Cardiac muscle cell (in vitro differentiated cells and primary cell): Measurements from ENCODE around the gene SORCS3. TPM values are rescaled to one million over a fixed set of nuclear protein-coding genes. Genes with fewer than 3 reads are reported as not detected.

Experiments used
- DNase-seq, 2 donors: peaks; one replicate each; pipeline versions ENCODE4 v3.0.0 to v3.0.0-alpha.2; 2010 to 2017; ENCODE audit warnings: low read depth in 1 of 2, low spot score in 1 of 2
- H3K27ac ChIP-seq: fragments of 200-600 bp; sonication (generic); 2 replicates; pipeline ENCODE4 v1.5.1; 2016
- H3K27me3 ChIP-seq: fragments of 200-600 bp; sonication (generic); 2 replicates; pipeline ENCODE4 v1.6.0; 2016; ENCODE audit warnings: control low read depth
- H3K36me3 ChIP-seq: fragments of 200-600 bp; sonication (generic); 2 replicates; pipeline ENCODE4 v1.5.1; 2016; ENCODE audit warnings: control low read depth
- H3K4me1 ChIP-seq: fragments of 200-600 bp; sonication (generic); 2 replicates; pipeline ENCODE4 v1.8.1; 2017; ENCODE audit warnings: low read depth, mild to moderate bottlenecking, mixed run types
- H3K4me3 ChIP-seq: fragments of 200-600 bp; sonication (generic); 2 replicates; pipeline ENCODE4 v1.5.1; 2016; ENCODE audit warnings: mild to moderate bottlenecking
- H3K9me3 ChIP-seq: fragments of 200-600 bp; sonication (generic); 2 replicates; pipeline ENCODE4 v1.5.1; 2017; ENCODE audit warnings: low read depth, mild to moderate bottlenecking, control low read depth
- CTCF ChIP-seq: IDR thresholded peaks from 2 replicates; pipeline ENCODE4 v1.5.1; 2012; ENCODE audit warnings: low read depth, mild to moderate bottlenecking, low read length
- polyA plus RNA-seq: library from polyadenylated mRNA; unstranded; fragments of >200 nt; fragmentation: Nextera tagmentation; extraction: Ambion mirVana; gene quantifications from 2 replicates; pipeline ENCODE4 v1.2.1, GENCODE V29; 2016
- total RNA-seq: library from RNA; depleted of rRNA; stranded (reverse); fragments of >200 nt; gene quantifications from 2 replicates; pipeline ENCODE4 v1.2.3, GENCODE V29; 2016

SORCS3 gene
- total and polyA plus RNA-seq, 2 experiments from 2014 or later: 9.3 to 29.1 TPM

- Histone ChIP-seq H3K4me1 (no peaks in the 10 kb centered on the region), H3K9me3 (no peaks in the 10 kb centered on the region), H3K27me3 (no peaks in the 10 kb centered on the region), H3K36me3 (no peaks in the 10 kb centered on the region), H3K4me3 (no peak overlapping the region), H3K27ac (no peak overlapping the region)
- no peak for DNase-seq
- no peak for TF ChIP-seq CTCF
Measured at GRCh38 chr10:105148921-105149320, 507.8 kb downstream of the SORCS3 start.

- Histone ChIP-seq H3K4me1 (no peaks in the 10 kb centered on the region), H3K9me3 (no peaks in the 10 kb centered on the region), H3K27ac (no peak overlapping the region), H3K27me3 (no peaks in the 10 kb centered on the region), H3K36me3 (no peaks in the 10 kb centered on the region), H3K4me3 (no peak overlapping the region)
- DNase-seq: no peak
- TF ChIP-seq CTCF: no peak
Measured at GRCh38 chr10:105149371-105149891, 508.3 kb downstream of the SORCS3 start.

GRCh38 chr10:105150259-105150880 lies 509.3 kb downstream of the SORCS3 start:
- Histone ChIP-seq H3K27ac (no peak overlapping the region), H3K4me1 (no peaks in the 10 kb centered on the region), H3K36me3 (no peaks in the 10 kb centered on the region), H3K4me3 (no peak overlapping the region), H3K27me3 (no peaks in the 10 kb centered on the region), H3K9me3 (no peaks in the 10 kb centered on the region)
- no peak for TF ChIP-seq CTCF
- no peak for DNase-seq

- no peak for TF ChIP-seq CTCF
- no peaks in the 10 kb centered on the region for H3K27me3 ChIP-seq
- no peak overlapping the region for H3K4me3 ChIP-seq
Measured at GRCh38 chr10:105154736-105155135, 513.6 kb downstream of the SORCS3 start.

GRCh38 chr10:105159268-105159667 lies 518.2 kb downstream of the SORCS3 start:
- Histone ChIP-seq H3K4me1 (no peaks in the 10 kb centered on the region), H3K36me3 (no peaks in the 10 kb centered on the region), H3K27ac (no peak overlapping the region), H3K9me3 (no peaks in the 10 kb centered on the region), H3K4me3 (no peak overlapping the region), H3K27me3 (no peaks in the 10 kb centered on the region)
- DNase-seq: no peak
- TF ChIP-seq CTCF: no peak

More at GRCh38 chr10:105154736-105155135, 513.6 kb downstream of the SORCS3 start:
- Histone ChIP-seq H3K36me3 (no peaks in the 10 kb centered on the region), H3K9me3 (no peaks in the 10 kb centered on the region), H3K27ac (no peak overlapping the region), H3K4me1 (no peaks in the 10 kb centered on the region)
- no peak for DNase-seq
